Measurements from ENCODE around the gene LRRC8D. TPM values are rescaled to one million over a fixed set of nuclear protein-coding genes. Genes with fewer than 3 reads are reported as not detected.

The LRRC8D gene
- polyA plus RNA-seq, 2 of the 4 experiments (the other 2 are of a cell fraction), result 41.8 to 76.7 TPM

- POLR2A ChIA-PET, result no interaction called here
- Histone ChIP-seq H3K27ac (peak overlapping the region in 1 of 2 experiments; percentile 97; a peak in 3 of 6 replicates), H3K4me1 (peaks cover 91% of the 10 kb centered on the region), H3K4me2 (no peak overlapping the region), H3K9me3 (no peaks in the 10 kb centered on the region), H3K4me3 (no peak overlapping the region)
- ATAC-seq (no peak), DNase-seq (ENCODE audit: low read depth in 1 of 2, low spot score in 1 of 2) (no peak), FAIRE-seq (no peak)
- TF ChIP-seq RNF2 (IDR thresholded peaks at IDR 0.05; ENCODE audit: borderline replicate concordance, low read depth), result no peak
- CTCF ChIA-PET, result interaction anchor here (0.8 to 1.7 kb wide), 2 partner anchors 23 to 57 kb away, joined by 4 to 5 read pairs; no protein-coding TSS in a partner anchor
- WGBS (ENCODE audit: missing lambda C conversion rate), result 85% methylated on average over 7 of the region's 7 CpGs
Measured at GRCh38 chr1:89898695-89899470, 78.1 kb downstream of the LRRC8D start.

GRCh38 chr1:89900323-89900722 is 79.5 kb downstream of the LRRC8D start:
- Histone ChIP-seq H3K27ac (peak overlapping the region; percentile 44 to 97; a peak in 4 of 6 replicates), H3K9me3 (no peaks in the 10 kb centered on the region), H3K4me3 (no peak overlapping the region), H3K4me1 (peaks cover 91% of the 10 kb centered on the region), H3K4me2 (no peak overlapping the region)
- ChIA-PET CTCF (no interaction called here), POLR2A (no interaction called here)
- WGBS (ENCODE audit: missing lambda C conversion rate), result 90% methylated on average over 2 of the region's 2 CpGs
- no peak for TF ChIP-seq TP53 (CRISPR knock-in tag; IDR thresholded peaks at IDR 0.05)
- no peak for TF ChIP-seq SREBF2 (IDR thresholded peaks at IDR 0.05)
- TF ChIP-seq ESRRA (IDR thresholded peaks at IDR 0.05; ENCODE audit: borderline replicate concordance, low read length), result no peak
- ATAC-seq (no peak), FAIRE-seq (no peak), DNase-seq (ENCODE audit: low read depth in 1 of 2, low spot score in 1 of 2) (no peak)

- DNase-seq (ENCODE audit: low read depth in 1 of 2, low spot score in 1 of 2) (no peak), FAIRE-seq (no peak), ATAC-seq (no peak)
- 92% methylated on average over 6 of the region's 6 CpGs for WGBS (ENCODE audit: missing lambda C conversion rate)
- POLR2A ChIA-PET, result no interaction called here
- Histone ChIP-seq H3K4me3 (no peak overlapping the region), H3K4me1 (peaks cover 91% of the 10 kb centered on the region), H3K4me2 (no peak overlapping the region), H3K27ac (peak overlapping the region; percentile 44 to 97; a peak in 4 of 6 replicates), H3K9me3 (no peaks in the 10 kb centered on the region)
- CTCF ChIA-PET, result interaction anchor here (0.9 kb wide), 1 partner anchor 58 kb away, joined by 3 read pairs; no protein-coding TSS in a partner anchor
- TF ChIP-seq BCL3 (IDR thresholded peaks at IDR 0.05) (no peak), HOXA7 (CRISPR knock-in tag; IDR thresholded peaks at IDR 0.05) (no peak), REST (IDR thresholded peaks at IDR 0.05) (no peak), ATOH8 (CRISPR knock-in tag; IDR thresholded peaks at IDR 0.05; ENCODE audit: low read depth) (no peak), CHD2 (IDR thresholded peaks at IDR 0.05; ENCODE audit: low read length, partially characterized antibody) (no peak), GATA3 (IDR thresholded peaks at IDR 0.05; ENCODE audit: borderline replicate concordance) (no peak), JUN (IDR thresholded peaks at IDR 0.05) (no peak), ESRRA (IDR thresholded peaks at IDR 0.05; ENCODE audit: borderline replicate concordance, low read length) (no peak)
Measured at GRCh38 chr1:89900791-89901708, 80.2 kb downstream of the LRRC8D start.
